Activated gamma-delta T cell (primary cell): ENCODE measurements around the gene IRF1.
"Not testable (repeated sequence)": the region's sequence is repeated elsewhere in the genome, so short reads cannot be mapped to it uniquely, and the experiment has no call there.

Experiments used
- DNase-seq: peaks from one replicate; lab custom pipeline; 2025; lab: John Stamatoyannopoulos, UW

The IRF1 gene

DNA sequence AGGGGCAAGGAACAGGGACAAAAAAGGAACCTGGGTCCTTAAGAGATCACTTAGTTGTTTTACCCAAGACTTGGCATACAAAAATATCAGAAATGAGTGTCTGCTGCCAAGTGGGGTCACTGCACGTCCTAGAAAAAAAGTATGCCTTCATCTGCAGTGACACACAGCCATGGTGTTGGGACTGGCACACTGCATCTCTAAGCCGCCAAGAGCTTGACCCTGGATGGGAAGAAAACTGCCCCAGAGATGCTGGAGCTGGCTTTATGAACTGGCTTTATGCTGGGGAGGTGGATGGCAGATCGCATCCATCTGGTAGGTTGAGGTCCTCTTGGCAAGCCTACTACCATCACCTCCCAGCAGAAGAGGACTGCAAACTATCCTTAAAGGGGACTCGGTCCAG is 51.7 kb downstream of the IRF1 start:
- no peak for DNase-seq

GRCh38 chr5:132438267-132438645 is 52.3 kb downstream of the IRF1 start:
- DNase-seq = not testable (repeated sequence)

GRCh38 chr5:132437604-132438266 is 52.8 kb downstream of the IRF1 start:
- no peak for DNase-seq

GRCh38 chr5:132436936-132437335 is 53.6 kb downstream of the IRF1 start:
- DNase-seq = no peak

- DNase-seq = no peak
Observed at GRCh38 chr5:132435886-132436285, 54.7 kb downstream of the IRF1 start.

DNA sequence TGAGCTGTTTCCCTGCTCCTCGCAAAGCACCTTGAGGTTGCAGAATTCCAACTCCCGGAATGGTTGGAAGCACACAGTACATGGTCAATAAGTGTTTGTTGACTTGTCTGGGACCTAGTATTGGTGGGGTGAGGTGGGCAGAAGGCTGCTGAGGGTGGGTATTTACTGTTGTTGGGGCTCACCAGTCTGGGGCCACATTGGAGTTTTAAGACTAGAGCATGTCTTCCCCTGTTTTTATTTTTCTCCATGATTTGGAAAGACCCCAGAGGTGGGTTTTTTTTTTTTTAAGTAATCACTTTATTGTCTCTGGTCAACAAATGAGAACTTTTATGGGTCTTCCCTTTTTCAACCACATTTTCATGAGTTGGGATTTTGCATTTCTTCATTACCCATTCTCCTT is 55.1 kb downstream of the IRF1 start:
- no peak for DNase-seq

- no peak for DNase-seq
Observed at GRCh38 chr5:132434416-132435286, 55.9 kb downstream of the IRF1 start.

- no peak for DNase-seq
Observed at GRCh38 chr5:132433141-132433540, 57.4 kb downstream of the IRF1 start.

DNA sequence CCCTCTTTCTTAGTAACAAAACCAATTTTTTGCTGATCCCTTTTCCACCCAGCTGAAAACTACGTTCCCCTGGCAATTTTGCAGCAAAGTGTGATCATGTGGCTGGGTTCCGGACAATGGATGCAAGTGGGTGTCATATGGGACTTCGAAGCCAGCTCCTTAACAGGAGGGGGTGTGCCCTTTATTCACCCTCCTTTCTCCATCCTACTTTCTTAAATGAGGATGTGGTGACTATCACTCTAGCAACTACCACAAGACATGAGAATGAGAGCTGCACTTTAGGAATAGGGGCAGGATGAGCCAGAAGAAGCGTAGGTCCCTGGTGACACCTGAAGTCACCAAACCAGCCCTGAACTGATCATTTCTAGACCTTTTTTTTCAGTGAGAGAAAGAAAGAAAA is 58.9 kb downstream of the IRF1 start:
- DNase-seq = no peak
